Mammary epithelial cell (primary cell): Measurements from ENCODE around the gene KDM4C.

Source experiments
- EZH2 ChIP-seq: IDR thresholded peaks from 2 replicates; pipeline ENCODE4 v1.6.1; 2012; ENCODE audit warnings: low read length, inconsistent platforms, borderline replicate concordance
- TF ChIP-seq, protein P1 (sequence below), 2 donors: IDR thresholded peaks in 1 of 2; conservative IDR thresholded peaks in 1 of 2; 2 replicates each; pipeline ENCODE4 v1.5.1; 2011 to 2012; ENCODE audit warnings: inconsistent platforms in 2 of 2, low read length in 2 of 2, mild to moderate bottlenecking in 2 of 2, control low read depth in 1 of 2, low read depth in 1 of 2; ENCODE audit not compliant: insufficient read depth in 1 of 2; ENCODE audit errors: extremely low read depth in 1 of 2

GRCh38 chr9:7196467-7196866 is 438.7 kb downstream of the KDM4C start:
- TF ChIP-seq, protein P1, sequence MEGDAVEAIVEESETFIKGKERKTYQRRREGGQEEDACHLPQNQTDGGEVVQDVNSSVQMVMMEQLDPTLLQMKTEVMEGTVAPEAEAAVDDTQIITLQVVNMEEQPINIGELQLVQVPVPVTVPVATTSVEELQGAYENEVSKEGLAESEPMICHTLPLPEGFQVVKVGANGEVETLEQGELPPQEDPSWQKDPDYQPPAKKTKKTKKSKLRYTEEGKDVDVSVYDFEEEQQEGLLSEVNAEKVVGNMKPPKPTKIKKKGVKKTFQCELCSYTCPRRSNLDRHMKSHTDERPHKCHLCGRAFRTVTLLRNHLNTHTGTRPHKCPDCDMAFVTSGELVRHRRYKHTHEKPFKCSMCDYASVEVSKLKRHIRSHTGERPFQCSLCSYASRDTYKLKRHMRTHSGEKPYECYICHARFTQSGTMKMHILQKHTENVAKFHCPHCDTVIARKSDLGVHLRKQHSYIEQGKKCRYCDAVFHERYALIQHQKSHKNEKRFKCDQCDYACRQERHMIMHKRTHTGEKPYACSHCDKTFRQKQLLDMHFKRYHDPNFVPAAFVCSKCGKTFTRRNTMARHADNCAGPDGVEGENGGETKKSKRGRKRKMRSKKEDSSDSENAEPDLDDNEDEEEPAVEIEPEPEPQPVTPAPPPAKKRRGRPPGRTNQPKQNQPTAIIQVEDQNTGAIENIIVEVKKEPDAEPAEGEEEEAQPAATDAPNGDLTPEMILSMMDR (conservative IDR thresholded peaks at IDR 0.05 in 1 of 2, IDR thresholded peaks at IDR 0.05 in 1 of 2; ENCODE audit: extremely low read depth in 1 of 2, insufficient read depth in 1 of 2, low read depth in 1 of 2, low read length in 2 of 2), result no peak
- TF ChIP-seq EZH2, result no peak
